GM23338 (cell line): ENCODE measurements around the gene SETBP1. TPM values are rescaled to one million over a fixed set of nuclear protein-coding genes. Genes with fewer than 3 reads are reported as not detected.

Experiments
- ATAC-seq: fragments of 200-7000 bp; cut with Tn5 transposase; 3 replicates; pipeline ENCODE4 v1.9.1; 2020
- DNase-seq: peaks from one replicate; pipeline ENCODE4 v3.0.0-alpha.2; 2015; ENCODE audit warnings: low spot score
- H2AFZ ChIP-seq: fragments of 200-600 bp; sonication (generic); 2 replicates; pipeline ENCODE4 v1.8.0; 2016; ENCODE audit warnings: antibody characterized with exemption, mild to moderate bottlenecking, moderate library complexity
- H3F3A ChIP-seq: fragments of 200-600 bp; sonication (generic); replicated peaks from 2 replicates; pipeline ENCODE4 v1.8.0; 2017; ENCODE audit warnings: antibody characterized with exemption, mixed run types, low read depth
- H3K27ac ChIP-seq: fragments of 200-600 bp; sonication (generic); 2 replicates; pipeline ENCODE4 v1.6.1; 2016; ENCODE audit warnings: low read depth
- H3K27me3 ChIP-seq: fragments of 200-600 bp; sonication (generic); 2 replicates; pipeline ENCODE4 v1.8.0; 2016; ENCODE audit warnings: mild to moderate bottlenecking, mixed run types, moderate library complexity; ENCODE audit not compliant: insufficient read depth
- H3K36me3 ChIP-seq: fragments of 200-600 bp; sonication (generic); 2 replicates; pipeline ENCODE4 v1.8.0; 2016; ENCODE audit warnings: mild to moderate bottlenecking; ENCODE audit not compliant: insufficient read depth
- H3K4me1 ChIP-seq: fragments of 200-600 bp; sonication (generic); 2 replicates; pipeline ENCODE4 v1.8.0; 2016; ENCODE audit warnings: mild to moderate bottlenecking, moderate library complexity; ENCODE audit not compliant: insufficient read depth
- H3K4me2 ChIP-seq: fragments of 200-600 bp; sonication (generic); 2 replicates; pipeline ENCODE4 v1.7.1; 2017; ENCODE audit warnings: mixed run types
- H3K4me3 ChIP-seq: fragments of 200-600 bp; sonication (generic); 2 replicates; pipeline ENCODE4 v1.6.1; 2016; ENCODE audit warnings: mixed run types
- H3K79me2 ChIP-seq: fragments of 200-600 bp; sonication (generic); replicated peaks from 2 replicates; pipeline ENCODE4 v1.8.0; 2017; ENCODE audit warnings: mild to moderate bottlenecking; ENCODE audit not compliant: insufficient read depth
- H3K9me2 ChIP-seq: fragments of 200-600 bp; sonication (generic); 2 replicates; pipeline ENCODE4 v1.8.0; 2017; ENCODE audit not compliant: insufficient read depth
- H4K20me1 ChIP-seq: fragments of 200-600 bp; sonication (generic); replicated peaks from 2 replicates; pipeline ENCODE4 v1.8.0; 2017; ENCODE audit warnings: mild to moderate bottlenecking; ENCODE audit not compliant: insufficient read depth
- H3K27ac Mint-ChIP-seq: 2 replicates; pipeline ENCODE4 v1.8.0; 2020; ENCODE audit warnings: inconsistent platforms, mild to moderate bottlenecking, moderate library complexity, mixed read lengths
- H3K27me3 Mint-ChIP-seq: 3 replicates; pipeline ENCODE4 v1.8.0; 2022; ENCODE audit warnings: low read depth, mild to moderate bottlenecking, moderate library complexity, mixed read lengths, inconsistent platforms; ENCODE audit not compliant: insufficient read depth, poor library complexity
- H3K36me3 Mint-ChIP-seq: 3 replicates; pipeline ENCODE4 v1.8.0; 2021; ENCODE audit warnings: low read depth, mild to moderate bottlenecking, inconsistent platforms, moderate library complexity, mixed read lengths
- H3K4me1 Mint-ChIP-seq: 3 replicates; pipeline ENCODE4 v1.8.0; 2020; ENCODE audit warnings: mild to moderate bottlenecking, inconsistent platforms, mixed read lengths
- H3K4me3 Mint-ChIP-seq: 3 replicates; pipeline ENCODE4 v1.8.0; 2021; ENCODE audit warnings: moderate library complexity, mild to moderate bottlenecking, inconsistent platforms, mixed read lengths
- H3K9me3 Mint-ChIP-seq: 3 replicates; pipeline ENCODE4 v1.8.0; 2020; ENCODE audit warnings: moderate library complexity, mild to moderate bottlenecking, inconsistent platforms, mixed read lengths
- CREB1 ChIP-seq: fragments of 250-450 bp; sonication (Bioruptor Pico); IDR thresholded peaks from 2 replicates; pipeline ENCODE4 v1.5.0; 2020; ENCODE audit warnings: low read depth, mild to moderate bottlenecking, moderate library complexity
- CTCF ChIP-seq, 2 experiments: fragments of 200-600 bp in 1 of 2; sonication (generic) in 1 of 2; conservative IDR thresholded peaks; 2 replicates each; pipeline versions ENCODE4 v1.5.1 to v1.6.1; 2016 to 2017; ENCODE audit warnings: antibody characterized with exemption in 2 of 2, low read depth in 2 of 2, mild to moderate bottlenecking in 2 of 2, moderate library complexity in 1 of 2
- ETS1 ChIP-seq: IDR thresholded peaks from 2 replicates; pipeline ENCODE4 v1.6.1; 2016; ENCODE audit warnings: antibody characterized with exemption
- EZH2 ChIP-seq: fragments of 200-600 bp; sonication (generic); IDR thresholded peaks from one replicate; pipeline ENCODE4 v1.8.0; 2017; ENCODE audit warnings: antibody characterized with exemption, mild to moderate bottlenecking, low read depth; ENCODE audit not compliant: unreplicated experiment
- EZH2phosphoT487 ChIP-seq: fragments of 200-600 bp; sonication (generic); IDR thresholded peaks from one replicate; pipeline ENCODE4 v1.8.1; 2018; ENCODE audit warnings: antibody characterized with exemption; ENCODE audit not compliant: unreplicated experiment
- JUNB ChIP-seq: IDR thresholded peaks from one replicate; pipeline ENCODE4 v1.6.1; 2016; ENCODE audit warnings: antibody characterized with exemption; ENCODE audit not compliant: unreplicated experiment
- NANOG ChIP-seq: IDR thresholded peaks from 2 replicates; pipeline ENCODE4 v1.6.1; 2016; ENCODE audit warnings: antibody characterized with exemption, borderline replicate concordance
- POLR2AphosphoS5 ChIP-seq: IDR thresholded peaks from 2 replicates; pipeline ENCODE4 v1.6.1; 2016; ENCODE audit warnings: antibody characterized with exemption, low read depth
- REST ChIP-seq: IDR thresholded peaks from one replicate; pipeline ENCODE4 v1.6.1; 2018; ENCODE audit warnings: antibody characterized with exemption; ENCODE audit not compliant: unreplicated experiment
- STAT1 ChIP-seq: IDR thresholded peaks from one replicate; pipeline ENCODE4 v1.6.1; 2016; ENCODE audit warnings: antibody characterized with exemption; ENCODE audit not compliant: unreplicated experiment
- ZNF114 ChIP-seq: fragments of 250-450 bp; sonication (Bioruptor Pico); IDR thresholded peaks from 2 replicates; pipeline ENCODE4 v1.5.0; 2020; ENCODE audit warnings: mild to moderate bottlenecking, moderate library complexity
- ZNF462 ChIP-seq: fragments of 250-450 bp; sonication (Bioruptor Pico); IDR thresholded peaks from 2 replicates; pipeline ENCODE4 v1.5.0; 2020; ENCODE audit warnings: mild to moderate bottlenecking, moderate library complexity
- polyA plus RNA-seq: library from polyadenylated mRNA; unstranded; fragments of >200 nt; fragmentation: Nextera tagmentation; extraction: Ambion mirVana; gene quantifications from 2 replicates; pipeline ENCODE4 v1.2.1, GENCODE V29; 2016
- total RNA-seq: library from RNA; depleted of rRNA; stranded (reverse); fragments of >200 nt; shearing (Covaris generic); gene quantifications from 2 replicates; pipeline ENCODE4 v1.2.3, GENCODE V29; 2014

The SETBP1 gene
- total and polyA plus RNA-seq, 2 experiments from 2014 or later: 1.6 to 5.5 TPM

- no peak for TF ChIP-seq EZH2phosphoT487
These were observed 335.1 kb downstream of the SETBP1 start (continued) for GRCh38 chr18:45015788-45016128.

GRCh38 chr18:45019469-45019868 lies 338.8 kb downstream of the SETBP1 start:
- Histone ChIP-seq H4K20me1 (no peaks in the 10 kb centered on the region), H2AFZ (no peak overlapping the region), H3K4me1 (peaks cover 14% of the 10 kb centered on the region), H3K27me3 (no peaks in the 10 kb centered on the region), H3F3A (no peaks in the 10 kb centered on the region), H3K9me2 (no peaks in the 10 kb centered on the region), H3K36me3 (no peaks in the 10 kb centered on the region), H3K79me2 (no peaks in the 10 kb centered on the region), H3K27ac (no peak overlapping the region), H3K4me3 (no peak overlapping the region), H3K4me2 (no peak overlapping the region)
- Mint-ChIP-seq H3K27ac (no peak overlapping the region), H3K27me3 (no peaks in the 10 kb centered on the region), H3K4me3 (no peak overlapping the region), H3K36me3 (no peaks in the 10 kb centered on the region), H3K4me1 (peaks cover 22% of the 10 kb centered on the region), H3K9me3 (no peaks in the 10 kb centered on the region)
- TF ChIP-seq REST: no peak
- TF ChIP-seq ZNF114: no peak
- TF ChIP-seq NANOG: no peak
- TF ChIP-seq ETS1: no peak
- no peak for TF ChIP-seq EZH2
- TF ChIP-seq JUNB: no peak
- no peak for TF ChIP-seq POLR2AphosphoS5
- no peak for TF ChIP-seq CREB1 (CRISPR knock-in tag)
- TF ChIP-seq EZH2phosphoT487: no peak
- TF ChIP-seq STAT1: no peak
- TF ChIP-seq CTCF (conservative IDR thresholded peaks at IDR 0.05; ENCODE audit: low read depth in 2 of 2): no peak
- no peak for TF ChIP-seq ZNF462
- DNase-seq (no peak), ATAC-seq (no peak)
